Bronchial epithelial cell (primary cell): Measurements from ENCODE around the gene HAVCR2. TPM values are rescaled to one million over a fixed set of nuclear protein-coding genes. Genes with fewer than 3 reads are reported as not detected.

ENCODE experiments used
- DNase-seq: peaks from one replicate; pipeline ENCODE4 v3.0.0-alpha.2; 2010; ENCODE audit warnings: low read depth
- FAIRE-seq: peaks from 2 replicates; lab custom pipeline; 2011; peaks lifted over from hg19 to GRCh38; lab: Jason Lieb, UNC
- H3K27me3 ChIP-seq: 2 replicates; pipeline ENCODE4 v1.5.1; 2011; ENCODE audit warnings: low read length; ENCODE audit not compliant: control insufficient read depth, insufficient read depth
- H3K36me3 ChIP-seq: 2 replicates; pipeline ENCODE4 v1.5.1; 2011; ENCODE audit warnings: low read length; ENCODE audit not compliant: control insufficient read depth, insufficient read depth
- H3K4me3 ChIP-seq: 2 replicates; pipeline ENCODE4 v1.5.1; 2011; ENCODE audit warnings: mild to moderate bottlenecking, low read depth, low read length, control low read depth
- total RNA-seq: library from RNA; depleted of rRNA; stranded (reverse); fragments of >200 nt; gene quantifications from 2 replicates; pipeline ENCODE4 v1.2.1, GENCODE V29; 2014
- TF ChIP-seq, protein P1 (sequence below): IDR thresholded peaks from 2 replicates; pipeline ENCODE4 v1.5.1; 2011; ENCODE audit warnings: mild to moderate bottlenecking, moderate library complexity, low read length, control low read depth, inconsistent platforms; ENCODE audit not compliant: insufficient read depth, severe bottlenecking

The HAVCR2 gene
- 0.38 and 0.53 TPM in 2 replicates for total RNA-seq

- no peak for DNase-seq
- TF ChIP-seq, protein P1, sequence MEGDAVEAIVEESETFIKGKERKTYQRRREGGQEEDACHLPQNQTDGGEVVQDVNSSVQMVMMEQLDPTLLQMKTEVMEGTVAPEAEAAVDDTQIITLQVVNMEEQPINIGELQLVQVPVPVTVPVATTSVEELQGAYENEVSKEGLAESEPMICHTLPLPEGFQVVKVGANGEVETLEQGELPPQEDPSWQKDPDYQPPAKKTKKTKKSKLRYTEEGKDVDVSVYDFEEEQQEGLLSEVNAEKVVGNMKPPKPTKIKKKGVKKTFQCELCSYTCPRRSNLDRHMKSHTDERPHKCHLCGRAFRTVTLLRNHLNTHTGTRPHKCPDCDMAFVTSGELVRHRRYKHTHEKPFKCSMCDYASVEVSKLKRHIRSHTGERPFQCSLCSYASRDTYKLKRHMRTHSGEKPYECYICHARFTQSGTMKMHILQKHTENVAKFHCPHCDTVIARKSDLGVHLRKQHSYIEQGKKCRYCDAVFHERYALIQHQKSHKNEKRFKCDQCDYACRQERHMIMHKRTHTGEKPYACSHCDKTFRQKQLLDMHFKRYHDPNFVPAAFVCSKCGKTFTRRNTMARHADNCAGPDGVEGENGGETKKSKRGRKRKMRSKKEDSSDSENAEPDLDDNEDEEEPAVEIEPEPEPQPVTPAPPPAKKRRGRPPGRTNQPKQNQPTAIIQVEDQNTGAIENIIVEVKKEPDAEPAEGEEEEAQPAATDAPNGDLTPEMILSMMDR = no peak
- no peak within 1 kb of the TSS for H3K4me3 ChIP-seq
- no peaks in the 10 kb centered on the region for H3K27me3 ChIP-seq
- no peaks in the 10 kb centered on the region for H3K36me3 ChIP-seq
- no peak for FAIRE-seq
Observed at GRCh38 chr5:157108976-157109375, at the start of gene HAVCR2. TSS of gene HAVCR2 (minus strand) at chr5:157109044. CDS start at chr5:157108983, 61 bp downstream.

GRCh38 chr5:157157293-157157891 is 48.5 kb upstream of the HAVCR2 start:
- Histone ChIP-seq H3K27me3 (no peaks in the 10 kb centered on the region), H3K4me3 (no peak overlapping the region), H3K36me3 (no peaks in the 10 kb centered on the region)
- no peak for DNase-seq
- no peak for FAIRE-seq
- TF ChIP-seq, protein P1 = no peak

GRCh38 chr5:157155297-157155696 is 46.5 kb upstream of the HAVCR2 start:
- TF ChIP-seq, protein P1 = no peak
- DNase-seq (no peak), FAIRE-seq (no peak)
- Histone ChIP-seq H3K4me3 (no peak overlapping the region), H3K36me3 (no peaks in the 10 kb centered on the region), H3K27me3 (no peaks in the 10 kb centered on the region)

DNA sequence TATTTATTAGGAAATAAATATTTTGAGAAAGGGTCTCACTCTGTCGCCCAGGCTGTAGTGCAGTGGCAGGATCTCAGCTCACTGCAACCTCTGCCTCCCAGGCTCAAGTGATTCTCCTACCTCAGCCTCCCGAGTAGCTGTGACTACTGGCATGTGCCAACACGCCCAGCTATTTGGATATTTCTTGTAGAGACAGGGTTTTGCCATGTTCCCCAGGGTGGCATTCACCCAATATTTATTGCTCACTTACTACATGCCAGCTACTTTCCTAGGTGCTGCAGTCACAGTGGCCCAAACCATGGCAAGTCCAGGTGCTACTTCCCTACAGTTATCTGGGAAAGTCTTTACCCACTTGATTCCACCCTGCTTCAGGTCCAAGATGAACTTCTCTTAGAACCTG is 42.2 kb upstream of the HAVCR2 start:
- no peaks in the 10 kb centered on the region for H3K27me3 ChIP-seq
- no peaks in the 10 kb centered on the region for H3K36me3 ChIP-seq
- H3K4me3 ChIP-seq = no peak overlapping the region
- TF ChIP-seq, protein P1 = no peak
- DNase-seq = peak; percentile 51
- no peak for FAIRE-seq

- TF ChIP-seq, protein P1 = peak; percentile 80
- no peaks in the 10 kb centered on the region for H3K36me3 ChIP-seq
- no peak overlapping the region for H3K4me3 ChIP-seq
- no peaks in the 10 kb centered on the region for H3K27me3 ChIP-seq
- DNase-seq (peak; percentile 55), FAIRE-seq (no peak)
Observed at GRCh38 chr5:157148734-157149615, 40.1 kb upstream of the HAVCR2 start.
